SKM-1 treated with dmso at 0.1 percent for 144 hours (cell line): ENCODE measurements around the gene GATM.
A peak's percentile ranks its signal among the peaks of the same experiment; 100 is the strongest.
"Not testable (repeated sequence)": the region's sequence is repeated elsewhere in the genome, so short reads cannot be mapped to it uniquely, and the experiment has no call there.

Source experiments
- DNase-seq: peaks from one replicate; lab custom pipeline; 2025; ENCODE audit not compliant: unreplicated experiment; lab: John Stamatoyannopoulos, UW

The GATM gene

GRCh38 chr15:45354711-45355110, 23.6 kb downstream of the GATM start:
- no peak for DNase-seq

GRCh38 chr15:45351227-45351626, 27.1 kb downstream of the GATM start:
- DNase-seq, result peak; percentile 22

DNA sequence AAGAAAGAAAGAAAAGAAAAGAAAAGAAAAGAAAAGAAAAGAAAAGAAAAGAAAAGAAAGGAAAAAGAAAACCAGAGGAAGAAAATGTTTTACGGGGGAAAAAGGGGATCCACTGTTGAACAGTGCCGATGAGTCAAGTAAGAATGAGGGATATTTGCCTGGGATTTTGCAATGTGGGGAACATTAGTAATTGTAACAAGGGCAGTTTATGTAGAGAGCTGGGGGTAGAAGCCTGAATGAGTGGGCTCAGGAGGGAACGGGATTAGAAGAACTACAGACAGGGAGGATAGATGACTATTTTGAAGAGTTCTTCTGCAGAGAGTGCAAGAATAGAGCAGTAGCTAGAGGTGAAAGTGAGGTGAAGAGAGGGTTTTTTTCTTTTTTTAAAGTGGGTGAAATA, 28.7 kb downstream of the GATM start:
- no peak for DNase-seq

- no peak for DNase-seq
These were observed 30.4 kb downstream of the GATM start for GRCh38 chr15:45347989-45348388.

DNA sequence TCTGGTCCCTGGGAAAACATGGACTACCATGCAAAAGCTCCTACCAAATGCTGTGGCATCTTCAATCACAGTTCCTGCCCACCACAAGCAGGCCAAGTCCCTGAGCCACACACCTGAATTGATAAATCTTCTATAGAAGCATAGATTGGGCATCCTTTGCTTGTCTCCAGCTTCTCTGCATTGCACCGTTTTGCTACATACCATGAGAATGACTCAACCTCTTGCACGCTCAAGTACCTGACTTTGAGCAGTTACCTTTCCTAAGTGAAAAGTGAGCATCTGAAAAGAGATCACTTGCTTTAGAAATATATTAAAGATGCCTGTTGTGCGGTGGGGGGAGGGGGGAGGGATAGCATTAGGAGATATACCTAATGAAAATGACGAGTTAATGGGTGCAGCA, 31.3 kb downstream of the GATM start:
- DNase-seq, result no peak

- DNase-seq, result no peak
These were observed 32.0 kb downstream of the GATM start for GRCh38 chr15:45346381-45346780.

DNA sequence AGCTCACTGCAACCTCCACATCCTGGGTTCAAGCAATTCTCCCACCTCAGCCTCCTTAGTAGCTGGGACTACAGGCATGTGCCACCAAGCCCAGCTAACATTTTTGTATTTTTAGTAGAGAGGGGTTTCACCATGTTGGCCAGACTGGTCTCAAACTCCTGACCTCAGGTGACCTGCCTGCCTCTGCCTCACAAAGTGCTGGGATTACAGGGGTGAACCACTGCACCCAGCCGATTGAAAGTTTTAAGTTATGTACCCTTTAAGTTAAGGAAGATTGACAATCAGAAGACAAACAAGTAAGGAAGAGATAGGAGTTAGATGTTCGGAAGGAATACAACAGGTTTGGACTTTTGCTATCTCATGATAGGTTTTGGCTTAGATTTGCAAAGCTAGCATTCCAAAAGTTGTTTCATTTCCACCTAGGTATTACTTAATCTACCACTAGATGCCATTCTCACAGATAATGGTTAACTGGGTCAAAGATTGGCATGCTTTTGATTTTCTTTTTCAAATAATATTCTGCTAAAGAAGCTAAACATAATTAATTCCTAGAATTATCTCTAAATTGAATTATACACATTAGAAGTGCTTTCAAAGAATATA, 35.0 kb downstream of the GATM start:
- no peak for DNase-seq

GRCh38 chr15:45341790-45342189, 36.6 kb downstream of the GATM start:
- DNase-seq, result no peak

GRCh38 chr15:45340429-45340828, 37.9 kb downstream of the GATM start:
- no peak for DNase-seq

DNA sequence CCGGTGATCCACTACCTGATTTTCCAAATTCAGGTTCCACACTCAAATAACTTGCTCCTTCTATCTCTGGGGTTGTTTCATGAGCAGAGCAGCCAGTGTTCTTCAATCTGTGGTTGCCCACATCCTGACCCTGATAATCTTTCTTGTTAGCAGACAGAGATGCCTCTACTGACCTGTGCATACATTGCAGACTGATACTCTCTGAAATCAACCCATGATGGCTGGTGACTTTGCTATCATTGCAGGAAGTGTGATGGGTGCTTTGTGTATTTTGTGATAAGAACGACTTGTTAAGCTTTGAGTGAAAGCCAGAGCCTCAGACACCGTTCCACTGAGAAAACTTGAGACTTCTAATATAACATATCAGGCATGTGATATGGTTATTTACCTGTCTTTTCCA, 39.9 kb downstream of the GATM start:
- peak; percentile 12 for DNase-seq

- peak; percentile 14 for DNase-seq
These were observed 41.1 kb downstream of the GATM start for GRCh38 chr15:45337224-45337623.

- no peak for DNase-seq
These were observed 44.8 kb downstream of the GATM start for GRCh38 chr15:45333550-45333949.

DNA sequence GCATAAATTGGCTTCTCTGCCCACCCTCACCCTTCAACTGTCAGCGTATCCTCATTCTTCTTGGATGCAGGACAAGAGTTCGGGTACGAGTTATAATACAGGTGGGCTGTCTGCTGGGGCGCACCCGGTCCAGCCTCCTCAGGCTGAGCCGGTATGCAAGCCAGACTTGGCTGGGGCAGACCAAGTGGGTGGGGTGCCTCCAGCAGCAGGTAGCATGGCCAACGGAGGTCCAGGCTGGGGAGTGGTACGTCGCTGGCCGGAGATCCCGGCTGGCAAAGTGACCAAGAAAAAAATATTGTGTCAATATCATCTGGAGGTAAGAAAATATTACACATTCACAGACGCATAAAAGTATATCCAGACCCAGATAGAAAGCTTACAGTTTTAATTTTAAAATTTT, 45.6 kb downstream of the GATM start:
- DNase-seq, result no peak

DNA sequence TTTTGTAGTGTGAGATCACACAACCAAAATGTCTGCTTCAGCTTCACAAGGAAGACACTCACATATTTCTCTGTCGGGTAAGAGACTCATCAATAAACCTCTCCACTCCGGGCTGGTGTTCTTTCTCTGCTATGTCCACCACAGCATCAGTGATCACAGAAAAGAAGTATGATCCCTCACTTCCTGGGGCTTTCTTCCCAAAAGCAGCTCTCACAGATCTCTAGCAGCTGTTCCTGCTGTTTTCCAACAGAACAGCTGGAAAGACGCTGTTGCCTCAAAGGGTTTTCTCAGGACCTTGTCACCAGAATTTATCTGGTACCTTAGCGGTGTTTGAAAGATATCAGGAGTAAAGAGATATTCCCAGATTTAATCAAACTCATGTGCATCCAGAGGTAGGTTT, 46.4 kb downstream of the GATM start:
- no peak for DNase-seq

DNA sequence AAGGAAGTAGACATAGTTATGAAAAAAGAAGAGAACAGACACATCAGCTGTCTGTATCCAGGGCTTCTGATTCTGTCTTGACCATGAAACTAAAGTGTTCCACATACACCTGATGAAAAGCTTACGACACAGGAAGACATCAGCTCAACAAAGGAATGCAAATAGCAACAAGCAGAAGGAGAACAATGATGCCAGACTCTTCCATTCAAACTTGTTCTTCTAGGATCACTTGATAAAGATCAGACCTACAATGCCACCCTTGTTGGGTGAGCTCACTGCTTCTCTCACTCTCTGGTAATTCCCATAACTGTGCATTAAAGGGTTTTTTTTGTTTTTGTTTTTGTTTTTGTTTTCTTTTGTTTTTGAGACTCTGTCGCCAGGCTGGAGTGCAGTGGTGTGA, 49.7 kb downstream of the GATM start:
- no peak for DNase-seq

DNA sequence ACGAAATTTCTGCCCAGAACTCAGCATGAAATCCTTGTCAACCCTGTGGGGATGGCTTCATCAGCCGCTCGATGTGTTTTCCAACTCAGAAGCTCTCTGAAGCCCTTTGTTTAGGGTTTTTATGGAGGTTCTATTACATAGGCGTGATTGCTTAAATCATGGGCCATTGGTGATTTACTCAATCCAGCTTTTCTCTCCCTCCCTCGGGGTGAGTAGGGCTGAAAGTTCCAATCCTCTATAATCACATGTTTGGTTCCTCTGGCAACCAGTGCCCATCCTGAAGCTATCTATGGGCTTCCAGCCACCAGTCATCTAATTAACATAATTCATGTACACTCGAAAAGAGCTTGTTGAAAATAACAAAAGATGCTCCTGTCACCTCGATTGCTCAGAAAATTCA, 51.6 kb downstream of the GATM start:
- DNase-seq, result no peak

- no peak for DNase-seq
These were observed 52.1 kb downstream of the GATM start for GRCh38 chr15:45326280-45326679.

GRCh38 chr15:45320581-45321205, 57.7 kb downstream of the GATM start:
- no peak for DNase-seq

DNA sequence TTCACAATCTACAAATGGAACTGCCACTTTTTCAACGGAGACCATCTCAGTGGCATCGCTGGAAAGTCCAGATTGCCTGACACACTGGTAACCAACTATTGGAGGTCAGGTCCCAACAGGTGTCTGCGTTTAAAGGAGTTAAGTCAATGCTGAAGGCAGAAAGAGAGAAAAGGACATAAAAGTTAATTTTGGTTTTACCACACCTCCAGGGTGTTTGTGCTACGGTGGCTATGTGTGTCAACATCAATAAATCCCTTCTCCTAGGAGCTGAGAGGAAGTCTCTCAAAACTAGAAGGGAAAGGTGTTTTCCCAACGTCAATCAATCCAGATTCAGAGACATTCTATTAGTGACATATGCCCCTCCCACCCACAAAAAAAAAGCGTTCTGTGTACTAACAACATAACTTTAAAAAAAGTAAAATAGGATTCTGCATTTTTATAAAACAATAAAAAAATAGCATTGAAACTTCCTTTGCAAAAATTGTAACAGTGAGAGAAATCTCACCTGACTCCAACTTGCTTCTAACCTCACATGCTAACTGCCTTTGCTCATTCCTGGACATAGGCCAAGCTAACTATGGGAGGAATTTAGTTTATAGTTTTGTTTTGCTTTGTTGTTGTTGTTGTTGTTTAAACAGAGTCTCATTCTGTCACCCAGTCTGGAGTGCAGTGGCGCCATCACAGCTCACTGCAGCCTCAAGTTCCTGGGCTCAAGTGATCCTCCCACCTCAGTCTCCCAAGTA, 58.7 kb downstream of the GATM start:
- no peak for DNase-seq

- DNase-seq, result no peak
These were observed 63.4 kb downstream of the GATM start for GRCh38 chr15:45314960-45315359.

DNA sequence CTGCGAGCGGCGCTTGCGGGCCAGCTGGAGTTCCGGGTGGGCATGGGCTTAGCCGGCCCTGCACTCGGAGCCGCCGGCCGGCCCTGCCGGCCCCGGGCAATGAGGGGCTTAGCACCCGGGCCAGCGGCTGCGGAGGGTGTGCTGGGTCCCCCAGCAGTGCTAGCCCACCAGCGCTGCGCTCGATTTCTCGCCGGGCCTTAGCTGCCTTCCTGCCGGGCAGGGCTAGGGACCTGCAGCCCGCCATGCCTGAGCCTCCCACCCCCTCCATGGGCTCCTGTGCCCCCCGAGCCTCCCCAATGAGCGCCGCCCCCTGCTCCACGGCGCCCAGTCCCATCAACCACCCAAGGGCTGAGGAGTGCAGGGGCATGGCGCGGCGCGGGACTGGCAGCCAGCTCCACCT, 64.2 kb downstream of the GATM start:
- DNase-seq, result not testable (repeated sequence)
